T47D (cell line): ENCODE results near the gene PPDPF.

Source experiments
- DNase-seq, 2 experiments: peaks; one replicate each; pipeline versions ENCODE4 v3.0.0 to v3.0.0-alpha.2; 2011 to 2012; ENCODE audit warnings: low read depth in 1 of 2, low spot score in 1 of 2
- JUND ChIP-seq: IDR thresholded peaks from 2 replicates; pipeline ENCODE4 v1.6.1; 2012; ENCODE audit warnings: low read depth
- in situ Hi-C: cut with HindIII; loops from 2 replicates; pipeline ENCODE4 v1.10.0; 2016; ENCODE audit warnings: low sequenced_read_pairs, low pct_unique_long_range_greater_than_20kb

The PPDPF gene

DNA sequence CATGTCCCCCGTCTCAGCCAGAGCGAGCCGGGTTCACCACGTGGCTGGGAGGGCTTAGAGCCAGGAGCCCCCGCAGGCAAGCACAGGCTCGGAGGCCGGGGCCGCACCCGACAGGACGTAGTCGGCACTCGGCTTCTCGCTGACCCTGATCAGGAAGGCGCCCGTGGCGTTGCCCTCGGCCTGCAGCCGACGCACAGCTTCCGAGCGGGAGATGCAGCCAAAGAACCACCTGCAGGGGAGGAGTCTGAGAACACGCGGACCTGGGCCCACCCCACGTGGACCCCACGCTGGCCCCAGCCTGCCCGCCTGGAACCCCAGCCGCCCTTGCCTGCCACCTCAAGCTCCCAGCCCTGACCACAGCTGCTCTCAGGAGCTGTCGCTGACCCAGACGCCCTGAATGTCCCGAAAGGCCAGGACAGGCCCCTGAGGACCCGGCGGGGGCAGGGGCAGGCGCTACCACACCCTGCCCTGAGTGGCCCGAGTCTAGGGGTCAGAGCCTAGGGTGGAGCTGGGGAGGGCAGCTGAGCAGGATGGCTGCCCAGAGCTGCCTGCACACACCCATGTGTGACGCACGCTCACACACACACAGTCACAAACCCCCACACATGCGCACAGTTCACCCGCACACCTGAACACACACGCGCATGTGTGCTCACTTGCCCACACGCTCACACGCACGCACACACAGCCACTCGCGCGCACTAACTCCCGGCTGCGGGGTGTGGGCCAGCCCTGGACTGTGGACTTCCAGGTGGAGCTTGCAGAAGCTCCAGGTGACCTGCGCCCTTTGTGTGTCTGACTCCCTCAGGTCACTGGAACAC lies 14.5 kb downstream of the PPDPF start:
- in situ Hi-C loops, result no loop called here
- TF ChIP-seq JUND, result no peak
- no peak for DNase-seq

DNA sequence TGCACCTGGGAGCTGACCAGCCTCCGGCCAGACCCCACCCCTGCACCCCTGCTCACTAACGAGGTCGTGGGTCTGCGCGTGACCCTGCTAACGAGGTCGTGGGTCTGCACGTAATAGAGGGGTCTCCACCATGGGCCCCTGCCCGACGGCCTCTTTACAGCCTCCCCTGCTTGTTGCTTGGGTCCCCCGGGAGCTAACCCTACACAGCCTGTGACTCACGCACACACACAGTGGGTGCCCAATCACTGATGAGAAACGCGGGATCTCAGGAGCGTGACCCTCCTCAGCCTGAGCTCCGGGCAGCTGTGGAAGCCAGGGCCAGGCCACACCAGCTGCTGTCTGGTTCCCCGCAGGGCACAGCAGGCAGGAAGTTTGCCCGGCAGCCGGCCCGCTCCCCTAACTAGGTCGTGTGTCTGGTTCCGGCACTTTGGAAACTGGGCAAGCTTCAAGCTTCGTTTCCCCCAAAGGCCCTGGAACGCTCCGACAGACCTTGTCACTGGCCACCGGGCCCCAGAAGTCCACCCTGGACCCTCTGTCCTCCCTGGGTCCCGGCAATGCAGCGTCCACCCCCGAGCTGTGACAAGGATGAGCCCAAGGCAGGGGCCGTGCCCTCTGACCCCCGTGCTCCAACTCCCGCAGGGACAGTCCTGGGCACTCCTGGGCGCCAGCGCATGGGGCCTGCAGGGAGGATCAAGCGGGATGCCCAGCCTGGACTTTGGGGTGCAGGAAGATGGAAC lies 15.8 kb downstream of the PPDPF start:
- TF ChIP-seq JUND, result no peak
- in situ Hi-C loops, result no loop called here
- peak; percentile 86 to 88 for DNase-seq

DNA sequence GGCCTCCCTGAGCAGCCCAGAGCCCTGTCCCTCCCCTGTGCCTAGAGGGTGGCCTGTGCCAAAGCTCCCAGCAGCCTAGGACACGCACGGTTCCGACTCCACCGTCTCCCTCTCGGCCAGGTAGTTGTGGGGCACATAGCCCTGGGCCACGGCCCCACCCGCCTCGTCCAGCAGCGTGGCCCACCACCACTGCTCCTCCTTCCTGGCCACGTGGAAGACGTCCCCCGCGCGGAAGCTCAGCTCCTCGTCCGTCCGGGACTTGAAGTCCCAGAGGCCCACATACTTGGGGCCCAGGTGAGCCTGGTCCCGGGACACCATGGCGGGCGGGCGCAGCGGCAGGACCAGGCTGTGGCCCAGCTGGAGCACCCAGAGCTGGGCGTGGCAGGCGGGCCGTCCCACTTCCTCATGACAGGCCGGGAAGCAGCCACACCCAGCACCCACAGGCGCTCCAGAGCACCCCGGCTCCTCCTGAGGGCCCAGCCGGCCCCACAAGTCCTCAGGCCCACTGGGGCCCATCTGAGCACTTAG lies 16.5 kb downstream of the PPDPF start, which contains the start of gene PTK6:
Gene PTK6, minus strand, starts transcription at position 380 of the 528 bp plus-strand sequence. Its CDS starts 62 bp downstream, at position 318.
- peak; percentile 88 to 98 for DNase-seq
- no peak for TF ChIP-seq JUND
- in situ Hi-C loops, result no loop called here

DNA sequence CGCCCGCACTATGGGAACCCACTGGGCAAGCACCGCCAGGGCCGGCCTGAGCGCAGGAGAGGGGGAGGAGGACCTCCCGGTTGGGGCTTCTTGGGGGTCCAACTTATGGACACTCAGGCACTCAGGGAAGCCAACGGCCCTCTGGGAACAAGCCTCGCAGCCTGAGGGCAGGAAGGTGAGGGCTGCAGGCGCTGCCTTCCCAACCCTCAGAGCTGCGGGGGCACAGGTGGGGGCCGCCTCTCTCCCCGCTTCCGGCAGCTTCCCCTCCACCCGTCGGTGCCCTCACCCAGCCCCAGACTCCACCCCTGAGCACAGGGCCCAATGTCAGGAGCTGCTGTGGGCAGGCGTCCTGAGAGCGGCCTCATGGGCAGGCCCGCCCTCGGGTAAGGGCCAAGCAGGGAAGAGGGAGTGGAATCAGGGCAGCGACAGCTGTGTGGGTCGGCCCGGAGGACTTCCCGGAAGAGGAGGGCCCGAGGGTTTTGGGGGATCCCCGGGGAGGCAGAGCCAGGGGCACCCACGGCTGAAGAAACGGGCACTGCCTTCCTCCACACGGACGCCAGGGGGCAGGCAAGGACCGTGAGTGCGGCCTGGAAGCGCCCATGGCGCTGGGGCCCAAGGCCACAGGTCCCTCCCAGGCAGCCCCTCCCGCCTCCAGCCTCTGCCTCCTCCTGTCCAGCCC lies 17.1 kb downstream of the PPDPF start:
- peak; percentile 99 to 100 for DNase-seq
- no peak for TF ChIP-seq JUND
- in situ Hi-C loops, result no loop called here

DNA sequence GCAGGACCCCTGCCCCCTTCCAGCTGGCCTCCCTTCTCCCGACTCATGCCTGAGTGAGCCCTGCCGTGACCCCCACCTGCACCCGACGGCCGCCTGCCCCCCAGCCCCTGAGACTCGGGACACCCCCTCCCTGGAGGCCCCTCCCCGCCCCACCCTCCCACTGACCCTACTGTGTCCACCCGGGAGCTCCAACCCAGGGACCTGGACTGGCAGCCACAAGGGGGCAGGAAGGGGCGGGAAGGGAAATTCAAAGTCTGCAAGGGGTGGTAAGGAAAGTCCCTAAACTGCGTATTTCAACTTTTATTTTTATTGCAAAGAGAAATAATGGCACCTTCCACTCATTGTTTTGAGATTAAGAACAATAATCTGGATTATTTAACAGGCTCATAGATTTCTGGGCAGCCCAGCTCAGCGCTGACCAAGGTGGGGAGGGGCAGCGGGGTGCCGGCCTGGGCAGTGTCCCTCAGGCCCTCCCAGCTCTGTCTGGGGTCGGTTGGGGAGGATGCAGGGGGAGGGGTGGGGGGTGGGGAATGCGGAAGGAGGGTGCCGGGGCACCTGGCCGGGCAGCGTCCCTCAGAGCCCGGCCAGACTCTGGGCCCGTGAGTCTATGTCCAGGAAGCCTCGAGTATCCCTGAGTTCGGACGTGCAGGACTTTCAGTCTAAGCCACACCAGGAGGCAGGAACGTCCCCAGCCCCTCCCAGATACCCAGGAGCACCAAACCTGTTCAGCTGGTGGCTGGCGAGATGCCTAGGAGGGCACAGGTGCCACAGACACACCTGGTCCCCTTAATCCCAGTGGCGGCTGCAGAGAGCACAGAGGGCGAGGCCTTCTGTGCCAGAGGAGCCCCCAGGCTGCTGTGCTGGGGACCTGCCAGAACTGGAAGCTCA lies 17.9 kb downstream of the PPDPF start:
- DNase-seq, result peak; percentile 97 to 98
- no peak for TF ChIP-seq JUND
- in situ Hi-C loops, result no loop called here

DNA sequence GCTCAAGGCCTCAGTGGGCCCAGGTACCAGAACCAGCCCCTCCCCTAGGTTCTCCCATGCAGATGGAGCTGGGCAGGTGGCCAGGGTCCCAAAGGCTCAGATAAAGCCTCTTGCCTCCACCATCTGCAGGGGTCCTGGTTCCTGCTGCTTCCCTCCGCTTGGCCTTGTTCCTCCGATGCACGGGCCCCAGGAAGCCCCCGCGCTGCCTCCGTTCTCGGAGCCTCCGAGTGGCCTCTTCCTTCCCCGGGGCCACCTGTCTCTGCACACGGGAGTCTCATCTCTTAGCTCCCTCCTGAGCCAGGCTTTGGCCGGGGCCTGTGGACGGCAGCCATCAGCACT lies 18.5 kb downstream of the PPDPF start:
- no peak for TF ChIP-seq JUND
- in situ Hi-C loops, result no loop called here
- DNase-seq, result no peak

DNA sequence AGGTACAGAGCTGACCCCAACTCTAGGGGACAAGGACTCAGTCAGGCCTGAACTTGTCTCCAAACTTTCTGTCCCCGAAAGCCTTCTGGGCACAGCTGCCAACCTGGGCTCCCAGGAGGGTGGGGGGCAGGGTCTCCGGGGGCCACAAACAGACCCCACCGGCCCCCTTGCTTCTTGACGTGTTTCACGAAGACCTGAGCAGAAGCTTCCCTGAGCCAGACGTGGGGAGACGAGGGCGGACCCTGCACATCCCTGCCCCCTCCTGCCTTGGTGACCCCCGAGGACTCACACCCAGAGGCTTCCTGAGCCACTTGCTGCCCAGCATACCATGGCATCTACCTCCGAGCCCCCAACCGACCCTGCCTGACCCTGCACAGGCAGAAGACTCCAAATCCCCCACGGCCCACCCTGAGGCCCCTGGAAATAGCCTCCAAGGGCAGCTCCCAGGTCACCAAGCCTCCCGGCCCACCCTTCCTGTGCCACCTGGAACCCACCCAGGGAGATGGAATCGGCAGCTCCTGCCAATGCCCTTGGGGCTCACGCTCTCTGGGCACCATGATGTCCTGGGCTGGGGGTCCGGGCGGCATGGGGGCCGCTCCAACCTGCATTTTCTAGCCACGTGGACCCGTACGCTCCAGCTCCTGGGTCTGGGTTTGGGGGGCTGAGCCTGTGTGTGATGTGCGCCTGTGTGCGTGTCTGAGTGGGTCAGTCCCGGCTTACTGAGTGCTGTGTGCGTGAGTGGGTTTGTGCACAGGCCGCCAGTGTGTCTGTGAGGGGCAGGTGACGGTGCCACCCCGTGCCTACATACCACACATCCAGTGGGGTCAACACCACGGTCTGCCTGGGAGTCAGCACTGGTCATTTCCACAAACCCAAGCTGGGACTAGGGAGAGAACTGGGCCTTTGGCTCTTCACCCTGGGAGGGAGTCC lies 19.1 kb downstream of the PPDPF start:
- no peak for DNase-seq
- in situ Hi-C loops, result no loop called here
- no peak for TF ChIP-seq JUND

DNA sequence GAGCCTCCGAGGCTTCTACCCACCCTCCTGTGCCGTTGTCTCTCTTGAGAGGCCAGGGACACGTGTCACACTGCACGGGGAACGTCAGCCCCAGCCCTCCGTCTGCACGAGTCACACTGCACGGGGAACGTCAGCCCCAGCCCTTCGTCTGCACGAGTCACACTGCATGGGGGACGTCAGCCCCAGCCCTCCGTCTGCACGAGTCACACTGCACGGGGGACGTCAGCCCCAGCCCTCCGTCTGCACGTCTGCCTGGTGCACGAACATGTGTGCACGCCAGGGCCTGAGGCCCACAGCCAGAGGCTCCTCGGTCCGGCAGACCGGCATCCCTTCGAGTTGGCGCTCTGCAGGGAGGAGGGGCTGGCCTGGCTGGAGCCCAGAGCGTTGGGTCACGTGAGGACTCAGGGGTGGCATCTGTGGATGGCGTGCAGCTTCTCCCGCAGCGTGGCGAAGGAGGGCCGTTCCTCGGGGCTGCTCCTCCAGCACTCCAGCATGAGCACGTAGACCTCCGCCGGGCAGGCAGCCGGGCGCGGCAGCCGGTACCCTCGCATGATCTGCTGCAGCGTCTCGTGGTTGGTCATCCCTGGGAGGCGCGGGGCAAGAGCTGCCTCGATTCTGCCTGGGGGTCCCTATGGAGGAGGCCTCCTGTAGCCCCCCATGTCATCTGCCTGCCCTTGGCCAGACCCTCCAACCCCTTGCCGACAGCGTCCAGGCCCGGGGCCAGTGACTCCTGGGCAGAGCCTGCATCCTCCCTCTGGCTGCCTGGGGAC lies 20.0 kb downstream of the PPDPF start:
- in situ Hi-C loops, result no loop called here
- no peak for TF ChIP-seq JUND
- DNase-seq, result no peak

DNA sequence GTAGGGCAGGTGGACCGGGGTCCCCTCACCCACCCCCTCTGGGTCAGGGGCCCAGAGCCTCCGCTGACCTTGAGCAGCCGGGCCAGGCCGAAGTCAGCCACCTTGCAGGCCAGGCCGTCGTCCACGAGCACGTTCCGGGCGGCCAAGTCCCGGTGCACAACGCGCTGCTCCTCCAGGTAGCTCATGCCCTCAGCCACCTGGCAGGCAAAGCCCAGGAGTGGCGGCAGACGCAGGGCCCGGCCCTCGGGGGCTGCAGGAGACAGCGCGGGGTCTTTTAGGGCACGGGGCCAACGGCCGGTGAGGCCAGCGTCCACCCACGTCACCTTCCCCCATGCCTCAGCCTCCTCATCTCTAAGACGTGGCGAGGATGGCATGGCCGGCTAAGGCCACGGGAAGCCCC lies 20.8 kb downstream of the PPDPF start:
- in situ Hi-C loops, result no loop called here
- TF ChIP-seq JUND, result no peak
- DNase-seq, result no peak

DNA sequence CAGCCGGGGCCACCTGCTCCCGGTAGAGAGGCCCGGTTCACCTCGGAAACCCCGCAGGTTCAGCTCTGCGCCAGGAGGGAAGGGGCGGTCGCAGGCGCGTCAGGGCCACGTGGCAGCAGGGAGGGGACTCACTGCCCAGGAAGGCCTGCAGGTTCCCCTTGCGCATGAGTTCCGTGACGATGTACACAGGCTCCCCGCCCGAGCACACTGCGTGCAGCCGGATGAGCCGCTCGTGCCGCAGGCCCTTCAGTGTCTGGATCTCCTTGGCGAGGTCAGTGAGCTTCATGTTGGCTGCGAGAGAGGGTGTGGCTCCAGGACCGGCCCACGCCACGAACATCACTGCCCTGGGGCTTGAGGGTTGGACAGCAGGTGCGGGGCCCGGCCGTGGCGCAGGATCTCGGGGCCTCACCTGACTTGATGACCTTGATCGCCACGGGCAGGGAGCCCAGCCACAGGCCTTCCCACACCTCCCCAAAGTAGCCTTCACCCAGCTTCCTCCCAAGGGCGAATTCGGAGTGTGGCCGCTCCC lies 21.5 kb downstream of the PPDPF start:
- in situ Hi-C loops, result no loop called here
- no peak for TF ChIP-seq JUND
- DNase-seq, result no peak
